HT-29 (cell line): ENCODE results near the gene PHPT1. TPM values are rescaled to one million over a fixed set of nuclear protein-coding genes. Genes with fewer than 3 reads are reported as not detected.

Experiments used
- DNase-seq: peaks from one replicate; pipeline ENCODE4 v3.0.0-alpha.2; 2015; ENCODE audit warnings: low spot score
- total RNA-seq: library from RNA; depleted of rRNA; stranded (reverse); fragments of >200 nt; shearing (Covaris generic); gene quantifications from 2 replicates; pipeline ENCODE4 v1.2.3, GENCODE V29; 2014

The PHPT1 gene
- total RNA-seq, 1 experiment from 2014 or later = 230 TPM

- peak; percentile 89 for DNase-seq
These were observed 1.3 kb upstream of the PHPT1 start for GRCh38 chr9:136847826-136848392.

DNA sequence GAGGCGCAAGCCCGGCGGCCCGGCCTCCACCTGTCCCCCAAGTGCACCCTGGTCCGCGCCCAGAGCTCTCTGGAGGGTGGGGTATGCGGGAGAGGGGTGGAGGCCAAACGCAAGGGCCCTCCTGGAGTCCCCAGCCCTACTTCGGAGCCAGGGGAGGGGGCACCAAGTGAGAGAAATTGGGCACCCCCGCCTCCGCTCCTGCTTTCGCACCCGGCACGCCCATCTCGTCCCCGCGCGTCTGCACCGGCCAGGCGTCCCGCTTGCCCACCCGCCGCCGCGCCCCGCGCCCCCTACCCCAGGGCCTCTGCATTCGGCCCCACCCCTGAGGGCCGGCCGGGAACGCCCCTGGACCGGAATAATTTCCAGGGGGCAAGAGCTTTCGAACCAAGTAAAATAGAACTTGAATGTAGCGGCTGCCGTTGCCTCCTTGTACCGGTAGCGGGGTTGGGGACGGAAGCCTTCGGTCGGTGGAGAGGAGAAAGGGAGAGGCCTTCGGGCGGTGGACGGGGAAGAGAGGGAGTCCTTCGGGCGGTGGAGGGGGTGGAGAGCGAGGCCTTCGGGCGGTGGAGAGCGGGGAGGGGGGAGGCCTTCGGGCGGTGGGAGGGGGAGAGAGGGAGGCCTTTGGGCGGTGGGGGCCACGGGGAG is 694 bp upstream of the PHPT1 start:
- DNase-seq = peak; percentile 34

DNA sequence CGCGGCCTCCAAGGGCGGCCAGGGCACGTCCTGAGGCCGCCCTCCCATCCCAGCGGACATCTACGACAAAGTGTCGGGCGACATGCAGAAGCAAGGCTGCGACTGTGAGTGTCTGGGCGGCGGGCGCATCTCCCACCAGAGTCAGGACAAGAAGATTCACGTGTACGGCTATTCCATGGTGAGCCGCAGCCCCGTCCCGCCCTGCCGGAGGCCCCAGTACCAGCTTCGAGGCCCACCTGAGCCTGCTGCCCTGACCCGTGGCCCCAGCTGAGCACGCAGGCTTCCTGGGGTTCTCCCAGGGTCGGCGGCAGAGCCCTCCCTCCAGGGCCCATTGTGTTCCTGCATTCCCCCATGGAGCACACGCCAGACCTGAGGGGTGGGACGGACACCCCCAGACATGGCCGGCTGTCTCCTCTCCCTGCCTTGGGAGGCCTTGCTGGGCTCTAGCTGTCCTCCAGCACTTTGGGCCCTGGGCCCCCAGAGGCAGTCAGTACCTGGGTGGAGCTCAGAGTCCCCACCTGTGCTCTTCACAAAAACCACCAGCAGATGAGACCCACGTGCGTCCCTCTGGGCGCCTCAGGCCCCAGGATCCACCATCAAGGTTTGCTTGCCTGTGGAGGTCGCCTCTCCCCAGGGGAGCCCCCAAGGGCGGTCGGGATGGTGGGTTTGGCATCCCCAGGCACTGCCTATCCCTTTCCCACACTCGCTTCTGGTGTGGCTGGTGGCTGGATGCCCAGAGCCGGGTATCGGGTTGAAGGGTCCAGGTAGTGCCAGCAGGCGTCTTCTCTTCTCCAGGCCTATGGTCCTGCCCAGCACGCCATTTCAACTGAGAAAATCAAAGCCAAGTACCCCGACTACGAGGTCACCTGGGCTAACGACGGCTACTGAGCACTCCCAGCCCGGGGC is 1.0 kb downstream of the PHPT1 start:
- no peak for DNase-seq

DNA sequence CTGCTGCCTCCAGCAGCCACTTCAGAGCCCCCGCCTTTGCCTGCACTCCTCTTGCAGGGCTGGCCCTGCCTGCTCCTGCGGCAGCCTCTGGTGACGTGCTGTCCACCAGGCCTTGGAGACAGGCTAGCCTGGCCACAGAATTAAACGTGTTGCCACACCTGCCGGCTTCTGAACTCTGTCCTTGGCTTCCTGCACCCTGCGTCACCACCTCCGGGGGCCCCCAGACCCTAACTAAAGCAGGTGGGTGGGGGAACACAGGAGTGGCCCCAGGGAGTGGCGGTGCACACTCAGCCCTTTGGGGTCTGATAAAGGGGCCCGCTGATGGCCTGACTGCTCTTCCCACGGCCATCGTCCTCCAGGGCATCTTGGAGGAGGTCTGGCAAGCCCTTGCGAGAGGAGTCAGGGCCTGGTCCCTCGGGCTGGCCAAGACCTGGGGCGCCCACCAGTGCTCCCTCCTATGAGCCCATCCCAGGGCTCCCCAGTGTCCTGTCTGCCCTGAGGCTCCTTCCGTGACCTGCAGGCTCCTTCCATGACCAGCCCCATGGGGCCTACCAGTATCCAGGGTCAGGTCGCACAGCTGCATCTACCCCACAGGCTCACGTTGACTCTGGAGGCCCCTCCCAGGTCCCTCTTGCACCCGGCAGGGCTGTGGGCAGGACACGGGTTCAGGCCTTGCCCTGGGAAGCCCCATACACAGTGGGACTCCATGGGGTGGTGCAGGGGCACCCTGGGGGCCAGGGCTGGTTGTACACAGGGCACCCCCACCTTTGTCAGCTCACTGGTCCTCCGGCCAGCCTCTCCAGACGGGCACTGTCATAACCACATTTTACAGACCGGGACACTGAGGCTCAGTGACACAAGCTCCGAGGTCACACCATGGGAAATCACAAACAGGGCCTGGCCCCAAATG is 1.9 kb downstream of the PHPT1 start:
- DNase-seq = no peak

GRCh38 chr9:136851941-136852663 is 2.9 kb downstream of the PHPT1 start, which contains the start of gene MAMDC4:
Gene MAMDC4 (plus strand): TSS chr9:136852346. CDS start chr9:136852417, 71 bp downstream.
- DNase-seq = no peak

GRCh38 chr9:136852664-136853595 is 3.7 kb downstream of the PHPT1 start:
- no peak for DNase-seq

- DNase-seq = no peak
These were observed 4.4 kb downstream of the PHPT1 start for GRCh38 chr9:136853596-136854112.

DNA sequence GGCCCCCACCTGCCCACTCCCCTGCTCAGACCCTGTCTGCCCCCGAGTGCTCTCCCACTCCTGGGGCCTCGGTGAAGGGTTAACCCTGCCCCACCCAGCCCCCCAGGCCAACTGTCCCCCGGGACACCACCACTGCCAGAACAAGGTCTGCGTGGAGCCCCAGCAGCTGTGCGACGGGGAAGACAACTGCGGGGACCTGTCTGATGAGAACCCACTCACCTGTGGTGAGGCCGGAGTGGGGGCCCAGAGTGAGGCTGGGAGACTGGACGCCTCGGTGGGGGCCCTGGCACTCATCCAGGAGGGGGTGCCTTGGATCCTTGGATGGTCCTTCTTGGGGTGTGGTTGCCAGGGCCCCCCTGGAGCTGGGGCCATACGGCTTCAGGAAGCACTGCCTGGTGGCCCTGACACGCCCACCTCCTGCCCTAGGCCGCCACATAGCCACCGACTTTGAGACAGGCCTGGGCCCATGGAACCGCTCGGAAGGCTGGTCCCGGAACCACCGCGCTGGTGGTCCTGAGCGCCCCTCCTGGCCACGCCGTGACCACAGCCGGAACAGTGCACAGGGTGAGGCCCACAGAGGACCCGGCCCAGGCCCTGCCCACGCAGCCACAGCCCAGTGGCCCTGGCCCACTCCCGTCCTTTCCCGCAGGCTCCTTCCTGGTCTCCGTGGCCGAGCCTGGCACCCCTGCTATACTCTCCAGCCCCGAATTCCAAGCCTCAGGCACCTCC is 5.1 kb downstream of the PHPT1 start:
- no peak for DNase-seq

GRCh38 chr9:136854842-136855460 is 5.7 kb downstream of the PHPT1 start:
- no peak for DNase-seq

GRCh38 chr9:136855461-136856078 is 6.4 kb downstream of the PHPT1 start:
- no peak for DNase-seq

DNA sequence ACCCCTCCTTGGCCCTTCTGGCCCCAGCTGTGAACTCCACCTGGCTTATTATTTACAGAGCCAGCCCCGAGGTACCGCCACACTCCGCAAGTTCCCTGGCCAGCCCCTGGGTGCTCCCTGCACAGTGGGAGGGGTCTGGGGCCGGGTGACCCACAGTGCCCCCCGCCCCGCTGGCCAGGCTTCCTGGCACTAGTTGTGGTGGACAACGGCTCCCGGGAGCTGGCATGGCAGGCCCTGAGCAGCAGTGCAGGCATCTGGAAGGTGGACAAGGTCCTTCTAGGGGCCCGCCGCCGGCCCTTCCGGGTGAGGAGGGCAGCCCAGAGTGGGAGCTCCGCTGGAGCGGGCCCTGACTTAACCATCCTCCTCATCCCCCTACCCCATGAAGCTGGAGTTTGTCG is 6.9 kb downstream of the PHPT1 start:
- no peak for DNase-seq

- no peak for DNase-seq
These were observed 7.4 kb downstream of the PHPT1 start for GRCh38 chr9:136856541-136857141.

- DNase-seq = no peak
These were observed 8.0 kb downstream of the PHPT1 start for GRCh38 chr9:136857166-136857565.

DNA sequence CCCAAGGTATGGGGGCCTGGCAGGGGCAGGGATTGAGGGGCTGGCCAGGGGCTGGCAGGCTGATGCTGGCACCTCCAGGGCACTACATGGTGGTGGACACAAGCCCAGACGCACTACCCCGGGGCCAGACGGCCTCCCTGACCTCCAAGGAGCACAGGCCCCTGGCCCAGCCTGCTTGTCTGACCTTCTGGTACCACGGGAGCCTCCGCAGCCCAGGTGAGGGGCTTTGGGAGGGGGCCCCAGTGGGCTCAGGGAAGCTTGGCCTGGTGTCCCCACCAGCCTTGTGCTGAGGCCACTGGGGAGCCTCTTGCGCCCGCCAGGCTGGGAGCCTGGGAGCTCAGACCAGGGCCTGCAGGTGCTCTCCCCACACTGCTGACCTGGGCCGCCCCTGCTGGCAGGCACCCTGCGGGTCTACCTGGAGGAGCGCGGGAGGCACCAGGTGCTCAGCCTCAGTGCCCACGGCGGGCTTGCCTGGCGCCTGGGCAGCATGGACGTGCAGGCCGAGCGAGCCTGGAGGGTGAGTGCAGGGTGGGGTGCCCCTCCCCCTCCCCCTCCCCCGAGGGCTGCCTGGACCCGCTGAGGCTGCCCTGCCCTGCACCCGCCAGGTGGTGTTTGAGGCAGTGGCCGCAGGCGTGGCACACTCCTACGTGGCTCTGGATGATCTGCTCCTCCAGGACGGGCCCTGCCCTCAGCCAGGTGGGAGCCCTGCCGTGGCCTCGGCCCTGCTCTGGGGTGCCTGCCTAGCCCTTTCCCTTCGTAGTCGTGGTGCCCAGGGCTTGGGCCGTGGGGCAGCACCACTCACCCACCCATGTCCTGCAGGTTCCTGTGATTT is 8.6 kb downstream of the PHPT1 start:
- no peak for DNase-seq

DNA sequence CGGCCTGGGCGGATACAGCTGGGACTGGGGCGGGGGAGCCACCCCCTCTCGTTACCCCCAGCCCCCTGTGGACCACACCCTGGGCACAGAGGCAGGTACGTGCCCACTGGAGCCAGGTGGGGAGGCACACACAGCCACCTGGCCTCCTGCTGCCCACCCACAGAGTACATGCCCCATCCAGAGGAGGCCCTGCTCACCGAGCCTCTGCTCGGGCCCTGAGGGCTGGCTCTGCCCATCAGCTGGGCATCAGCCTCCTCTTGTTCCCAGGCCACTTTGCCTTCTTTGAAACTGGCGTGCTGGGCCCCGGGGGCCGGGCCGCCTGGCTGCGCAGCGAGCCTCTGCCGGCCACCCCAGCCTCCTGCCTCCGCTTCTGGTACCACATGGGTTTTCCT is 9.2 kb downstream of the PHPT1 start:
- DNase-seq = no peak
